ENCODE data around the gene QSOX1.
"Not testable (repeated sequence)": the region's sequence is repeated elsewhere in the genome, so short reads cannot be mapped to it uniquely, and the experiment has no call there.

Gene QSOX1

GRCh38 chr1:180194048-180194425 lies 39.4 kb downstream of the QSOX1 start:
- DNase-seq = no peak

- DNase-seq = peak; percentile 90
Measured at GRCh38 chr1:180194546-180195207, 40.0 kb downstream of the QSOX1 start.

GRCh38 chr1:180195401-180195800 lies 40.7 kb downstream of the QSOX1 start:
- no peak for DNase-seq

- no peak for DNase-seq
Measured at GRCh38 chr1:180195916-180196315, 41.2 kb downstream of the QSOX1 start.

GRCh38 chr1:180196436-180197003 lies 41.9 kb downstream of the QSOX1 start:
- no peak for DNase-seq

GRCh38 chr1:180197231-180197630 lies 42.6 kb downstream of the QSOX1 start:
- no peak for DNase-seq

- no peak for DNase-seq
Measured at GRCh38 chr1:180198196-180198595, 43.5 kb downstream of the QSOX1 start.

- no peak for DNase-seq
Measured at GRCh38 chr1:180198611-180199010, 43.9 kb downstream of the QSOX1 start.

GRCh38 chr1:180199018-180199417 lies 44.3 kb downstream of the QSOX1 start:
- peak; percentile 49 for DNase-seq

- no peak for DNase-seq
Measured at GRCh38 chr1:180201451-180202200, 47.0 kb downstream of the QSOX1 start.

- not testable (repeated sequence) for DNase-seq
Measured at GRCh38 chr1:180202588-180202987, 47.9 kb downstream of the QSOX1 start.

- no peak for DNase-seq
Measured at GRCh38 chr1:180204231-180204630, 49.6 kb downstream of the QSOX1 start.

GRCh38 chr1:180206581-180206980 lies 51.9 kb downstream of the QSOX1 start:
- no peak for DNase-seq

- DNase-seq = no peak
Measured at GRCh38 chr1:180208264-180208663, 53.6 kb downstream of the QSOX1 start.

GRCh38 chr1:180210008-180210620 lies 55.4 kb downstream of the QSOX1 start:
- DNase-seq = no peak

GRCh38 chr1:180211156-180211859 lies 56.6 kb downstream of the QSOX1 start:
- no peak for DNase-seq

GRCh38 chr1:180211860-180212229 lies 57.2 kb downstream of the QSOX1 start:
- DNase-seq = no peak

- DNase-seq = no peak
Measured at GRCh38 chr1:180213401-180214170, 58.9 kb downstream of the QSOX1 start.

- no peak for DNase-seq
Measured at GRCh38 chr1:180215856-180216625, 61.4 kb downstream of the QSOX1 start.

- no peak for DNase-seq
Measured at GRCh38 chr1:180217006-180217405, 62.3 kb downstream of the QSOX1 start.
